PC-9 (cell line): ENCODE measurements around the gene LAPTM5.

Experiments
- EZH2 ChIP-seq: fragments of 200-600 bp; sonication (generic); IDR thresholded peaks from 2 replicates; pipeline ENCODE4 v1.8.0; 2017; ENCODE audit warnings: antibody characterized with exemption, low read depth
- TF ChIP-seq, protein P1 (sequence below): fragments of 200-600 bp; sonication (generic); conservative IDR thresholded peaks from 2 replicates; pipeline ENCODE4 v1.6.1; 2017; ENCODE audit warnings: mixed run types, antibody characterized with exemption, mild to moderate bottlenecking, moderate library complexity

GRCh38 chr1:30770150-30770549 lies 12.6 kb upstream of the LAPTM5 start:
- no peak for TF ChIP-seq EZH2
- TF ChIP-seq, protein P1, sequence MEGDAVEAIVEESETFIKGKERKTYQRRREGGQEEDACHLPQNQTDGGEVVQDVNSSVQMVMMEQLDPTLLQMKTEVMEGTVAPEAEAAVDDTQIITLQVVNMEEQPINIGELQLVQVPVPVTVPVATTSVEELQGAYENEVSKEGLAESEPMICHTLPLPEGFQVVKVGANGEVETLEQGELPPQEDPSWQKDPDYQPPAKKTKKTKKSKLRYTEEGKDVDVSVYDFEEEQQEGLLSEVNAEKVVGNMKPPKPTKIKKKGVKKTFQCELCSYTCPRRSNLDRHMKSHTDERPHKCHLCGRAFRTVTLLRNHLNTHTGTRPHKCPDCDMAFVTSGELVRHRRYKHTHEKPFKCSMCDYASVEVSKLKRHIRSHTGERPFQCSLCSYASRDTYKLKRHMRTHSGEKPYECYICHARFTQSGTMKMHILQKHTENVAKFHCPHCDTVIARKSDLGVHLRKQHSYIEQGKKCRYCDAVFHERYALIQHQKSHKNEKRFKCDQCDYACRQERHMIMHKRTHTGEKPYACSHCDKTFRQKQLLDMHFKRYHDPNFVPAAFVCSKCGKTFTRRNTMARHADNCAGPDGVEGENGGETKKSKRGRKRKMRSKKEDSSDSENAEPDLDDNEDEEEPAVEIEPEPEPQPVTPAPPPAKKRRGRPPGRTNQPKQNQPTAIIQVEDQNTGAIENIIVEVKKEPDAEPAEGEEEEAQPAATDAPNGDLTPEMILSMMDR = no peak
